Heart right ventricle (tissue), 16 donors: ENCODE measurements around the gene ELOVL5. TPM values are rescaled to one million over a fixed set of nuclear protein-coding genes. Genes with fewer than 3 reads are reported as not detected.
A peak's percentile ranks its signal among the peaks of the same experiment; 100 is the strongest.

Source experiments
- ATAC-seq, 8 donors: fragments of 200-7000 bp; cut with Tn5 transposase; one replicate each; pipeline ENCODE4 v1.9.1; 2020; ENCODE audit warnings: mild to moderate bottlenecking in 8 of 8, moderate library complexity in 8 of 8, moderate number of reproducible peaks in 1 of 8
- DNase-seq, 2 donors: peaks; one replicate each; pipeline ENCODE4 v3.0.0-alpha.2; 2020
- H3K27ac ChIP-seq, 10 donors: fragments of 200-600 bp; sonication (generic) in 2 of 10; one replicate each; pipeline versions ENCODE4 v1.5.0 to v1.8.0; 2020 to 2022; ENCODE audit warnings: mild to moderate bottlenecking in 3 of 10
- H3K27me3 ChIP-seq, 7 donors: fragments of 200-600 bp; one replicate each; pipeline ENCODE4 v1.8.0; 2021 to 2022; ENCODE audit warnings: mild to moderate bottlenecking in 2 of 7
- H3K36me3 ChIP-seq, 9 donors: fragments of 200-600 bp; sonication (generic) in 1 of 9; one replicate each; pipeline versions ENCODE4 v1.5.0 to v1.8.0; 2020 to 2022; ENCODE audit warnings: mild to moderate bottlenecking in 2 of 9
- H3K4me1 ChIP-seq, 9 donors: fragments of 200-600 bp; sonication (generic) in 1 of 9; one replicate each; pipeline versions ENCODE4 v1.5.0 to v1.8.0; 2020 to 2022; ENCODE audit warnings: mild to moderate bottlenecking in 4 of 9
- H3K4me3 ChIP-seq, 10 donors: fragments of 200-600 bp; sonication (generic) in 2 of 10; one replicate each; pipeline versions ENCODE4 v1.5.0 to v1.8.0; 2020 to 2022; ENCODE audit warnings: mild to moderate bottlenecking in 7 of 10, moderate library complexity in 2 of 10
- H3K9me3 ChIP-seq, 11 donors: fragments of 200-600 bp in 10 of 11; sonication (generic) in 2 of 11; one replicate each; pipeline versions ENCODE4 v1.5.0 to v1.8.0; 2013 to 2022; ENCODE audit warnings: mild to moderate bottlenecking in 2 of 11, control low read depth in 1 of 11, moderate library complexity in 1 of 11
- WGBS, 2 donors: extraction: QIAGEN DNeasy Blood & Tissue Kit; methylation state at CpG; one replicate each; pipeline ENCODE4 v1.1.7; 2013; ENCODE audit warnings: inconsistent platforms in 1 of 2; 5-methylcytosine and 5-hydroxymethylcytosine counted together
- intact Hi-C, 10 donors: fragments of 100-400 bp; cut with DNase I; formaldehyde crosslinking; loops; one replicate each; pipeline versions ENCODE4 v1.11.1 to v1.14.2; 2022
- long read RNA-seq, 3 donors: library from polyadenylated mRNA; unstranded; transcript quantifications; one replicate each; pipeline ENCODE4 v2.0.0, GENCODE V29; 2020 to 2021
- polyA plus RNA-seq, 2 donors: library from polyadenylated mRNA; stranded (reverse); fragments of 200-250 nt; gene quantifications; one replicate each; pipeline ENCODE4 v1.2.3, GENCODE V29; 2013
- total RNA-seq, 10 donors: library from RNA; stranded (reverse); fragmentation: NEBNext Ultra II Directional in 3 of 10; extraction: Animal tissue kit (Norgen Biotek cat#: 25700) in 3 of 10; gene quantifications; one replicate each; pipeline versions ENCODE4 v1.2.1 to v1.2.4, GENCODE V29; 2021 to 2023
- TF ChIP-seq, protein P1 (sequence below), 9 donors: fragments of 200-600 bp; sonication (generic) in 2 of 9; IDR thresholded peaks; one replicate each; pipeline versions ENCODE4 v1.5.0 to v1.8.0; 2021 to 2022; ENCODE audit warnings: antibody characterized with exemption in 9 of 9, mild to moderate bottlenecking in 5 of 9, moderate library complexity in 1 of 9
- donor health status: Arrhythmogenic right ventricular cardiomyopathy.
- donor health status: ischemic (EF 13 %, LVEDD 7.1; RV severe dilation, severe dysfunction).
- donor health status: healthy with polysubstance abuse.
- donor health status: DM: no; HTN: yes; CAD: no.
- donor health status: DM: no; HTN: no; CAD: no.
- donor health status: ischemic (EF 25% LVEDD 6.9; RV normal size, moderate dysfunction).
- donor health status: ischemic (EF 25% LVEDD 5.7; RV mildly dilated, moderate dysfunction).
- donor health status: healthy.
- donor health status: DM: yes; HTN: yes; CAD: no.
- donor health status: Ischemic cardiomyopathy.
- donor health status: ischemic (EF 35%, LVEDD 5.7; RV mildly dilated, moderate dysfunction).
- donor health status: nonischemic (EF 11% LVEDD 7.7; RV severe dilation, severe dysfunction).
- donor health status: DM: yes; HTN: yes; CAD: no.
- donor health status: PGD.
- donor health status: ischemic (EF 29% LVEDD 5.4; RV normal size, mild dysfunction).
- donor health status: nonischemic (EF 23%, LVEDD 6.1; RV moderate dilation, normal function).

The ELOVL5 gene, protein sequence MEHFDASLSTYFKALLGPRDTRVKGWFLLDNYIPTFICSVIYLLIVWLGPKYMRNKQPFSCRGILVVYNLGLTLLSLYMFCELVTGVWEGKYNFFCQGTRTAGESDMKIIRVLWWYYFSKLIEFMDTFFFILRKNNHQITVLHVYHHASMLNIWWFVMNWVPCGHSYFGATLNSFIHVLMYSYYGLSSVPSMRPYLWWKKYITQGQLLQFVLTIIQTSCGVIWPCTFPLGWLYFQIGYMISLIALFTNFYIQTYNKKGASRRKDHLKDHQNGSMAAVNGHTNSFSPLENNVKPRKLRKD
- total RNA-seq (10 to 100 TPM; 16.9 to 48.1 (median 29.7) TPM), polyA plus RNA-seq (10 to 100 TPM; 17.1 to 39.0 TPM)
- long read RNA-seq, donor 1, transcript ELOVL5-201 (8 exons, 2,827 nt): major isoform, 28 of 35 reads
- long read RNA-seq, donor 1, partial matches to known transcripts: 2 of 35 reads
- long read RNA-seq, donor 1, other reads (novel, unspliced or antisense): 1 of 35 reads
- long read RNA-seq, donor 2, transcript ELOVL5-201 (8 exons, 2,827 nt): major isoform, 33 of 41 reads
- long read RNA-seq, donor 2, partial matches to known transcripts: 5 of 41 reads
- long read RNA-seq, donor 2, other reads (novel, unspliced or antisense): 1 of 41 reads
- long read RNA-seq, donor 3, transcript ELOVL5-201 (8 exons, 2,827 nt): major isoform, 189 of 237 reads
- long read RNA-seq, donor 3, transcript ELOVL5-207 (7 exons, 2,875 nt): minor isoform, 20 of 237 reads
- long read RNA-seq, donor 3, partial matches to known transcripts: 19 of 237 reads
- long read RNA-seq, donor 3, other reads (novel, unspliced or antisense): 9 of 237 reads

DNA sequence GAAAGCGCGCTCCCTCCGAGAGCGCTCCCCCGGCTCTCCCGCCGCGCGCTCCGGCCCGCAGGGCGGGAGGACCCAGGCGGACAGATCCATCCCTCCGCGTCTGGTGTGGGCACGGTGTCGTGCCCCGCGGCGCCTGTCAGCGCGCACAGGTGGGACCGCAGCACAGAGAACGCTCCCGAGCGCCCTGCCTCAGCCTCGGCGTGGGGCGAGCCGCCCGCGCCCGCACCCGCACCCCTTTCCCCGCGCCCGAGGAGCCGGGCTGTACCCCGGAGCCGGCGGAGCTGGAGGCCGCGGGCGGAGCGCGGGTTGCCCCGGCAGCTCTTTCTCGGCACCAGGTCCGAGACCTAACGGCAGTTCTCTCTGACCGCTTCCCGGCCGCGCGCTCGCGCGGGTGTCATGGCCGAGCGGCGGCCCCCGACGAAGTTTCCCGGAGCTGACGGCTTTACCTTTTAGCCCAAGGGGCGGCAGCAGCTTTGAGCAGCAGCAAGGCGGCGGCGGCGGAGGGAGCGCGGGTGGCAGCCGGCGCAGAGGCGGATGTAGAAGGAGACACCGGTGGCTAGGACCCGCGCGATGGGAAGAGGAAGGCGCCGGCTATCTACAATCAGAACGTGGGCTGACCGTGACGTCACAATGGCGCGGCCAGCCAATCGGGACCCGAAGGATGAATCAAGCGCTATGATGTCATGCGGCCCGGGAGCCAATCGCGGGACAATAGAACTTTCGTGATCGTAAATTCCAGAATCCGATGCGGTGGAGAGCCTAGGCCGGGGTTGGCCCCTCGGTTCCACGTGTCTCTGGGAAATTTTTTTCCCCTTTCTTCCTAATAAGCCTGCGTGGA is at the start of gene ELOVL5:
Gene ELOVL5 (minus strand): TSS at position 580 of the 838 bp plus-strand sequence. CDS start 53,251 bp downstream, outside the sequence.
- H3K4me3 ChIP-seq: peak within 1 kb of the TSS; percentile 82 to 98 (median 93)
- H3K4me1 ChIP-seq: peaks cover 0 to 40% (median 25%) of the 10 kb centered on the region in 9 donors
- H3K27me3 ChIP-seq: no peaks in the 10 kb centered on the region
- intact Hi-C loops: loop anchor here in 9 of 10 donors (2.0 to 10.0 kb wide), 8 partner anchors 36 to 176 kb away; no protein-coding TSS in a partner anchor
- peak; percentile 93 to 97 (median 94) for ATAC-seq
- no peaks in the 10 kb centered on the region for H3K9me3 ChIP-seq
- H3K27ac ChIP-seq: peak within 1 kb of the TSS; percentile 90 to 100 (median 99)
- 0% methylated on average over 91 to 101 of the region's 101 CpGs for WGBS, 2 donors
- peak; percentile 97 to 99 for DNase-seq
- TF ChIP-seq, protein P1, sequence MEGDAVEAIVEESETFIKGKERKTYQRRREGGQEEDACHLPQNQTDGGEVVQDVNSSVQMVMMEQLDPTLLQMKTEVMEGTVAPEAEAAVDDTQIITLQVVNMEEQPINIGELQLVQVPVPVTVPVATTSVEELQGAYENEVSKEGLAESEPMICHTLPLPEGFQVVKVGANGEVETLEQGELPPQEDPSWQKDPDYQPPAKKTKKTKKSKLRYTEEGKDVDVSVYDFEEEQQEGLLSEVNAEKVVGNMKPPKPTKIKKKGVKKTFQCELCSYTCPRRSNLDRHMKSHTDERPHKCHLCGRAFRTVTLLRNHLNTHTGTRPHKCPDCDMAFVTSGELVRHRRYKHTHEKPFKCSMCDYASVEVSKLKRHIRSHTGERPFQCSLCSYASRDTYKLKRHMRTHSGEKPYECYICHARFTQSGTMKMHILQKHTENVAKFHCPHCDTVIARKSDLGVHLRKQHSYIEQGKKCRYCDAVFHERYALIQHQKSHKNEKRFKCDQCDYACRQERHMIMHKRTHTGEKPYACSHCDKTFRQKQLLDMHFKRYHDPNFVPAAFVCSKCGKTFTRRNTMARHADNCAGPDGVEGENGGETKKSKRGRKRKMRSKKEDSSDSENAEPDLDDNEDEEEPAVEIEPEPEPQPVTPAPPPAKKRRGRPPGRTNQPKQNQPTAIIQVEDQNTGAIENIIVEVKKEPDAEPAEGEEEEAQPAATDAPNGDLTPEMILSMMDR (IDR thresholded peaks at IDR 0.05): peak in 1 of 9 donors; percentile 14
- H3K36me3 ChIP-seq: peaks cover 0 to 6% (median 0%) of the 10 kb centered on the region in 9 donors

DNA sequence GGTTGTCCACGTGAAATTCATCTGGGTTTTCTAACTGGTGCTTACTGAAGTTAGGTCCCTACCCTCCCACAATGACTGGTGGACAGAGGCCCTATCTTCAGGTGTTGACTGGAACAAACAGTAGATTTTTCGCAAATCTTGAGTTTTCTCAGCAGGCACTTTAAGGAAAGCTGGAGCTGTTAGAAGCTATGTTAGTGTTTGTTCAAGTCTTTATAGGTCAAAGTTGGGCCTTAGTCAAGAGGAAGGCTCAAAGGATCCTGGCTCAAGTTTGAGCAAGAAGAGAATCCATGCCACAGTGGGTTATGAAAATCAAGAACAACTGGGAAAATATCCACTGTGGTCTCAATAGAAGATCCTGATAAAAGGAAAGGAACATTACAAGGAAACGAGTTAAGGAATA is 48.5 kb upstream of the ELOVL5 start:
- ATAC-seq (no peak), DNase-seq (no peak)
- Histone ChIP-seq H3K9me3 (no peaks in the 10 kb centered on the region), H3K27me3 (no peaks in the 10 kb centered on the region), H3K4me3 (no peak overlapping the region), H3K4me1 (no peaks in the 10 kb centered on the region), H3K36me3 (no peaks in the 10 kb centered on the region), H3K27ac (no peak overlapping the region)
- intact Hi-C loops: no loop called here
- TF ChIP-seq, protein P1 (IDR thresholded peaks at IDR 0.05): no peak
- 67 to 70% methylated on average over 3 of the region's 3 CpGs for WGBS, 2 donors

DNA sequence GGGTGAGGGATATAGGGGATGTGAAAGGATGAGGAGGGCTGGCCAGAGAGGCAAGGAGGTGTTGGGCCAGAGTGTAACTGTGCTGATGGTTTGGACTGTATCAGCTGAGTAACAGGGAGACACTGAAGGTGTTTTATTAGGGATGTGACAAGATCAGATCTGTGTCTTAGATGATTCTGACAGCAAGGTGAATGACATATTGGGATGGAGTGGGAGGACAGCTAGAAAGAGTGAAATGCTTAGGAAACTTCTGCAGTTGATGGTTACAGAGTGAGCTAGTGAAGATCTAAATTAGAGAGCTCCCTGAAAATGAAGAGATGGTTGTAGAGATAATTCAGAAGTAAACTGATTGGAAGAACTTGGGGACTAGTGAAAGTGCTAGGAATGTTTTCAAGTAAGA is 47.2 kb upstream of the ELOVL5 start:
- TF ChIP-seq, protein P1 (IDR thresholded peaks at IDR 0.05): no peak
- H3K9me3 ChIP-seq: no peaks in the 10 kb centered on the region
- peaks cover 0 to 3% (median 0%) of the 10 kb centered on the region in 9 donors for H3K4me1 ChIP-seq
- ATAC-seq: no peak
- intact Hi-C loops: no loop called here
- no peak overlapping the region for H3K27ac ChIP-seq
- no peaks in the 10 kb centered on the region for H3K36me3 ChIP-seq
- no peak for DNase-seq
- no peaks in the 10 kb centered on the region for H3K27me3 ChIP-seq
- H3K4me3 ChIP-seq: no peak overlapping the region

DNA sequence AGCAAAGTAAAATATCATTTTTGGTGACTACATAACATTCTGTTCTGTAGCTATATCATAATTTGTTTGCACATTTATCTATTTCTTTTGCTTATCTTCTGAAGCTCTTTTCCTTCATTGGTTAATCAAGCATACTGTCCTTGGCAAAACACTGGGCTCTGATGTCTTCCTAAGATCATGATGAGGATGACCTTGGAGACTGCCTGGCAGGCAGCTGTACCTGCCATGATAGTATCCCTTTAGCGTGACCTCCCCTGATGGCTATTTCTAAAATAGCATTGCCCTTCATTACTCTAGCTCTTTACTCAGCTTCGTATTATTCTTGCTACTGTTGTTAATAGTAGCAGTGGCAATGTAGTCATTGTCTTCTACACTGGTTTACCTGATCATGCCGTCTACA is 46.0 kb upstream of the ELOVL5 start:
- H3K27me3 ChIP-seq: no peaks in the 10 kb centered on the region
- WGBS, 2 donors: 76 to 80% methylated on average over 3 of the region's 3 CpGs
- no peak overlapping the region for H3K4me3 ChIP-seq
- TF ChIP-seq, protein P1 (IDR thresholded peaks at IDR 0.05): no peak
- DNase-seq (no peak), ATAC-seq (no peak)
- H3K36me3 ChIP-seq: no peaks in the 10 kb centered on the region
- no peak overlapping the region for H3K27ac ChIP-seq
- peaks cover 0 to 5% (median 0%) of the 10 kb centered on the region in 9 donors for H3K4me1 ChIP-seq
- H3K9me3 ChIP-seq: no peaks in the 10 kb centered on the region
- intact Hi-C loops: no loop called here
